Activated CD4-positive, CD25-positive, alpha-beta regulatory T cell treated with anti-CD3 and anti-CD28 coated beads, Interleukin-2, amount 50 U/mL, for 16 hours (primary cell): ENCODE data around the gene PIK3CB.
"Not testable (repeated sequence)": the region's sequence is repeated elsewhere in the genome, so short reads cannot be mapped to it uniquely, and the experiment has no call there.

Experiments
- DNase-seq: peaks from one replicate; pipeline ENCODE4 v3.0.0-alpha.2; 2020; ENCODE audit warnings: low read depth, low spot score

The PIK3CB gene

DNA sequence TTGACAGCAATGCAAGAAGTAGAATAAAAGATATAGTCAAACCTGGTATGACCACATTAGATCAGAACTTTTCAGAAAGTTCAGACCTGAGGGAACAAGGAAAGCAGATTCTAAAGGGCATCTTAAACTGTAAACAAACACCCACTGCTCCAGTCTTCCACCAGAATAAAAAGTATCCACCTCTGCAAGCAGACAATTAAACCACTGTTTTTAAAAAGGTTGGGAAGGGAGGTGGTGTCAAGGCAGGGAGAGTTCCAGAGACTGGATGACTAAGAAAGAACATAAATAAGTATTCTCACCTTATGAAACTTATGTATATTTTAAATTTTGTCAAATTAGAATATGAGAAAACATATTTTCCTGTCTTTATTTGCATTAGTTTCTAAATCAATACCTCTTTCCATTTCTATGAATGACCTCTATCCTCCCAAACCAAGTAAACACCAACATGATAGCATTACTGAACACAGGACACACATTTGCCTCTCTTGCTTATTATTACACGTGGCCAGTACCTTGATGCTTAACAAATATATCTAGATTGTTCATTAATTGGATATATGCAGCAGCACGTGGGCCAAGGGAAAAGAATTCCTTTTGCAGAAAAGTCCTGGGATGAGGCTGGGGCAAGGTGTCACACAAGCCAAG, 31.6 kb downstream of the PIK3CB start:
- no peak for DNase-seq

DNA sequence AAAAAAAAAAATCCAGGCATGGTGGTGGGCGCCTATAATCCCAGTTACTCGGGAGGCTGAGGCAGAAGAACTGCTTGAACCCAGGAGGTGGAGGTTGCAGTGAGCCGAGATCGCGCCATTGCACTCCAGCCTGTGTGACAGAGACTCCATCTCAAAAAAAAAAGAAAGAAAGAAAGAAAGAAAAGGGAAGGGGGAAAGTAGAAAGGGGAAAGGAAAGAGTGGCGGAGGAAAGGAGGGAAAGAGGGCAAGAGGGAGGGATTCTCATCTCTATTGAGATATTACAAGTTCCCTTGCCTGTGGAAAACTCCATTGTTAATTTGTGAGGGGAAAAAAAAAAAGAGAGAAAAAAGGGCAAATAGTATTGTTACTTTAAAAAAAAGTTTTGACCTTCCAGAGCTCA, 32.5 kb downstream of the PIK3CB start:
- DNase-seq, result not testable (repeated sequence)

DNA sequence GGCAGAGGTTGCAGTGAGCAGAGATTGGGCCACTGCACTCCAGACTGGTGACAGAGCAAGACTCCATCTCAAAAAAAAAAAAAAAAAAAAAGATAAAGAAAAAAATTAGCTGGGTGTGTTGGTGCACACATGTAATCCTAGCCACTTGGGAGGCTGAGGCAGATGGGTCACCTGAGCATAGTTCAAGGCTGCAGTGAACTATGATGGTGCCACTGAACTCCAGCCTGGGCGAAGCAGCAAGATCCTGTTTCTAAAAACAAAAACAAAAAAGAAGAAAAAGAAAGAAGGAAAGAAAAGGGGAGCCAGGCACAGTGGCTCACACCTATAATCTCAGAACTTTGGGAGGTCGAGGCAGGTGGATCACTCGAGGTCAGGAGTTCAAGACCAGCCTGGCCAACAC, 32.9 kb downstream of the PIK3CB start:
- DNase-seq, result no peak

DNA sequence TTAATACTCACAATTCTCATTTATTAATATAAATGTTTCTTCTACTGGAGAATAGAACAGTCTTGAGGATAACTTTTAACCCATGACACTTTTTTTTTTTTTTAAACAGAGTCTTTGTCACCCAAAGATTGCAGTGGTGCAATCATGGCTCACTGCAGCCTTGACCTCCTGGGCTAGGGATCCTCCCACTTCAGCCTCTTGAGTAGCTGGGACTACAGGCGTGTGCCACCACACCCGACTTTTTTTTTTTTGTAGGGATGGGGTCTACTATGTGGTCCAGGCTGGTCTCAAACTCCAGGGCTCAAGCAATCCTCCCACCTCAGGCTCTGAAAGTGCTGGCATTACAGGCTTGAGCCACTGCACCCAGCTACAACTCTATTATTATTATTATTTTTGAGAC, 34.5 kb downstream of the PIK3CB start:
- no peak for DNase-seq

DNA sequence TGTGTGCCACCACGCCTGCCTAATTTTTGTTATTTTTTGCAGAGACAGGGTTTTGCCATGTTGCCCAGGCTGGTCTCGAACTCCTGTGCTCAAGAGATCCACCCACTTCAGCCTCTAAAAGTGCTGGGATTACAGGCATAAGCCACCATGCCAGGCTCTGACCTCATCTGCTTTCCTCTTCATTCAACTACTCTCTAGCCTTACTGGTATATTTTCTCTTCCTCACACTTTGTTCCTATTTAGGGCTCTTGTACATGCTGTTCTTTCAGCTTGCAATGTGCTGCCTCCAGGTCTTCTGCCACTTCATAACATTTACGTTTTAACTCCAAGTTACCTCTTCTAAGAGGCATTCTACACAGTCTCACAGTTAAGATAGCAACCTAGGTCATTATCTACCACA, 34.9 kb downstream of the PIK3CB start:
- no peak for DNase-seq

DNA sequence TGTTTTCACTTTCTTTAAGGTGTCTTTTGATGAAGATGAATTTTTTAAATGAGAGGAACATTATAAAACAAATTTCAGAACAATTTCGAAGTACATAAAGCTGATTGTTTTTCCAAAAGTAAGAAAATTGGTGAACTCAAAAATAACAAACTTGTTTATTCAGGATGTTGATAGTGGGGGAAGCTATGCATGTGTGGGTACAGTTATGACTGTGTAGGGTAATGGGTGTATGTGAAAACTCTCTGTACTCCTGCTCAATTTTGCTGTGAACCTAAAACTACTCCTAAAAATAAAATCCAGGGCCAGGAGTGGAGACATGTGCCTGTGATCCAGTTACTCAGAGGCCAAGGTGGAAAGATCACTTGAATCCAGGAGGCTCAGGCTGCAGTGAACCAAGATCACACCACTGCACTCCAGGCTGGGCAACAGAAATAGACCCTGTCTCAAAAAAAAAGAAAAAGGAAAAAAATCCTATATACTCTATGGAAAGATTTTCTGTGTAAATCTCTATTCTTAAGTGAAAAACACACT, 37.2 kb downstream of the PIK3CB start:
- no peak for DNase-seq

DNA sequence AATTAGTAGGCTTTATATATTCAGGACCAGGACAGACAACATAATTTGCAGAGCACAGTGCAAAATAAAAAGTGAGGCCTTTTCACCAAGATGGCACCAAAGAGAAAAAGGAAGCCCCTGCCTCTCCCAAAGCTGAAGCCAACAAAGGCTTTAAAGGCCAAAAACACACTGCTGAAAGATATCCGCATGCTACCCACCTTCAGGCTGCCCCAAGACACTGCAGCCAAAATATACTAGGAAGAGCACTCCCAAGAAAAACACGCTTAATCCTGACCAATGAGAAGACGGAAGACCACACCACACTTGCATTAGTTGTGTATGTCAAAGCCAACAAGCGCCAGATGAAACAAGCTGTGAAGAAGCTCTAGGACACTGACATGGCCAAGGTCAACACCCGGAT, 38.0 kb downstream of the PIK3CB start:
- DNase-seq, result no peak

DNA sequence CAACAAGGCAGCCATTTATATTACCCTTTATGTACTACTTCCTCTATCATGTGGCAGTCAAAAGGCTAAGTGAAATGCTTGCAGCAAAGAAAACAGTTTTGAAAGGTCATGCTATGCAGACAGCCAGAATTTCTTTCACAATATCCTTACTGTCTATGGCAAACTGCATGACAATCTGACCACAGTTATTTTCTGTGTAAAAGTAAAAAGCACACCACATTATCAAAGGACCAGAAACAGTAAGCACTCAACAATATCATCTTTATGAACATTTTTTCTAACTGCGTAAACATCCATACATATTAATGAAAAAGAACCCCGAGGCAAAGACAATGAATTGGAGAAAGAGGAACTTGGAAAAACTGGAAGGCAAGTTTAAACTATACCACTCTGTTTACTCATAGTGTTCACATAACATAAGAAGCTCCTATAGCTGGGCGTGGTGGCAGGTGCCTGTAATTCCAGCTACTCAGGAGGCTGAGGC, 47.9 kb downstream of the PIK3CB start:
- no peak for DNase-seq

DNA sequence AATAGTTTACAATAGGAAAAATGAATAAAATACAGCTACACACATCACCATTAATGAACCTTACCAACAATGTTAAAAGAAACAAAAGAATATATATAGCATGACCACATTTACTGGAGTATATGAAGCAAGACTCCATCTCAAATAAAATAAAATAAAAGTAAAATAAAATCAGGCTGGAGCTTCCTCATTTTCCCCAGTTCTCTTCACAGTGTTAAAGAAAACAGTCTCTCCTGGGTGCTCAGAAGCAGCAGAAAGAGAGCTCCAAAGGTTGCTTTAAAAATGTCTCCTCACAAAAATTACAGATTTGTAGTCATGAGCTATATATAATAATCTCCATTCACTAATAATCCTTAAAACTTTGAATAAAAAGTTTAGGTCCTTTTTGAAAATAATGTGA, 48.8 kb downstream of the PIK3CB start:
- no peak for DNase-seq

DNA sequence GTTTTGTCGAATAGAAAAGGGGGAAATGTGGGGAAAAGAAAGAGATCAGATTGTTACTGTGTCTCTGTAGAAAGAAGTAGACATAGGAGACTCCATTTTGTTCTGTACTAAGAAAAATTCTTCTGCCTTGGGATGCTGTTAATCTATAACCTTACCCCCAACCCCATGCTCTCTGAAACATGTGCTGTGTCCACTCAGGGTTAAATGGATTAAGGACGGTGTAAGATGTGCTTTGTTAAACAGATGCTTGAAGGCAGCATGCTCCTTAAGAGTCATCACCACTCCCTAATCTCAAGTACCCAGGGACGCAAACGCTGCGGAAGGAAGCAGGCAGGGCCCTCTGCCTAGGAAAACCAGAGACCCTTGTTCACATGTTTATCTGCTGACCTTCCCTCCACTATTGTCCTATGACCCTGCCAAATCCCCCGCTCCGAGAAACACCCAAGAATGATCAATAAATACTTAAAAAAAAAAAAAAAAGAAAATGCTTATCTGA, 49.3 kb downstream of the PIK3CB start:
- not testable (repeated sequence) for DNase-seq

DNA sequence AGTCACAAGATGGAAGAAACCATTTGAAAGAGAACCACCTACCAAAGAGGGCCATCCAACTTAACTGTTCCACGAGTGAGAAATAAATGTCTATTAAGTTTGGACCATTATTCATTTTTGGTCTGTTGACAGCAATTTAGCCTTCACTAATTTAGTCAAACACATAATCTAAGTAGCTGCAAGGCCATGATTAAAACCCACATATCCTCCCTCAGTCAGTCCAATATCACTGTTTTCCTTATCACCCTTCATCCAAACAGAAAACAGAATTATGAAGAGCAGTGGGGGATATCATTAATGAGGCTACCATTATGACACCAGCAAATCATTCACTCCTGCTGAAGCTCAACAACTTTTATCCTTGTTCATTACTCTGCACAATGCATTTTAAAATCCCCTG, 52.0 kb downstream of the PIK3CB start:
- DNase-seq, result no peak

DNA sequence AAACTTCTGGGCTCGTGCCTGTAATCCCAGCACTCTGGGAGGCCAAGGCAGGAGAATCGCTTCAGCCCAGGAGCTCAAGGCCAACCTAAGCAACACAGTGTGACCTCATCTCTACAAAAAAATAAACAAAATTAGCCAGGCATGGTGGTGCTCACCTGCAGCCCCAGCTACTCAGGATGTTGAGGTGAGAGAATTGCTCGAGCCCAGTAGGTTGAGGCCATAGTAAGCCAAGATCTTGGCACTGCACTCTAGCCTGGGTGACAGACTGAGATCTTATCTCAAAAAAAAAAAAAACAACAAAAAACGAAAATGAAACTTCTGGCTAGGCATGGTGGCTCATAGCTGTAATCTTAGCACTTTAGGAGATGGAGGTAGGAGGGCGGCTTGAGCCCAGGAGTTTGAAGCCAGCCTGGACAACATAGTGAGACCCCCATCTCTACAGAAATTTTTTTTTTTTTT, 53.7 kb downstream of the PIK3CB start:
- DNase-seq, result no peak

DNA sequence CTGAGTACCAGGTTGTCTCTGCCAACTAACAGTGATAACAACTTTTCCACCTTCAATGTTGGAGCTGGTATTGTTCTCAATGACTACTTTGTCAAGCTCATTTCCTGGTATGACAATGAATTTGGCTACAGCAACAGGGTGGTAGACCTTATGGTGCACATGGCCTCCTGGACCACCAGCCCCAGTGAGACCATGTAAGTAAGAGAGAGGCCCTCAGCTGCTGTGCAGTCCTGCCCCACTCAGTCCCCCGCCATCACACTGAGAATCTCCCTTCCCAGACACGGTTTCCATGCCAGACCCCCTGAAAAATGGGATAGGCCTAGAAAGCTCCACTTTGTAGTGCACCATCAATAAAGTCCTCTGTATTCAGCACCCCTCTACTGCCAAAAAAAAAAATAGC, 56.1 kb downstream of the PIK3CB start:
- no peak for DNase-seq

DNA sequence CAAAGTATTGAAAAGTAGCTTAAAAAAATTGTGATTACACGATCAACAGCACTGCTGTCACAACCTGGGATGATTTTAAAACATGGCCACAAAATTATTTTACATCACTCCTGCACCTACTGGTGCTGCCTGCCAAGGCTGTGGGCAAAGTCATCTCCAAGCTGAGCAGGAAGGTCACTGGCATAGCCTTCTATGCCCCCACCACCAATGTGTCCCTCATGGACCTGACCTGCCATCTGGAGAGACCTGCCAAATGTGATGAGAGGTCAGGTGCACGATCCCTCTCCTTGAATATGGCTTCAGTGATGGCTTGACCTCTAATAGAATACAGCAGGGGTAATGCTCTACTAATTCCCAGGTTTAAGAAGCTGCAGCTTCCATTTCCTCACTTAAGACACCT, 57.8 kb downstream of the PIK3CB start:
- DNase-seq, result no peak

DNA sequence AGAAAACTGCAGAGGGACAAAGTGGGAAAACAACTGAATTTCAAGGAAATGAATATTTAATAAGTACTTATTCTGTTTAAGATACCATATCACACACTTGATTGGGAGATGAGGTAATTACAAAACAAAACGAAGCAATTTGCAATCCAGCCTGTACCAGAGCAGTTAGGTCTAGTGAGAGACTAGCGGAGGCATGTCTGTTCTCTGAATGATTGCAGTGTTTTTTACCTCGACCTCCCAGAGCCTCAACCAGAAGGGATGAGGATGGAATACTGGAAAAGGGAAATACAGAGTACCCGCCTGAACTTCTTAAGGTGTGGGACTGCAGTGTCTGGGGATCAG, 59.5 kb downstream of the PIK3CB start:
- no peak for DNase-seq

DNA sequence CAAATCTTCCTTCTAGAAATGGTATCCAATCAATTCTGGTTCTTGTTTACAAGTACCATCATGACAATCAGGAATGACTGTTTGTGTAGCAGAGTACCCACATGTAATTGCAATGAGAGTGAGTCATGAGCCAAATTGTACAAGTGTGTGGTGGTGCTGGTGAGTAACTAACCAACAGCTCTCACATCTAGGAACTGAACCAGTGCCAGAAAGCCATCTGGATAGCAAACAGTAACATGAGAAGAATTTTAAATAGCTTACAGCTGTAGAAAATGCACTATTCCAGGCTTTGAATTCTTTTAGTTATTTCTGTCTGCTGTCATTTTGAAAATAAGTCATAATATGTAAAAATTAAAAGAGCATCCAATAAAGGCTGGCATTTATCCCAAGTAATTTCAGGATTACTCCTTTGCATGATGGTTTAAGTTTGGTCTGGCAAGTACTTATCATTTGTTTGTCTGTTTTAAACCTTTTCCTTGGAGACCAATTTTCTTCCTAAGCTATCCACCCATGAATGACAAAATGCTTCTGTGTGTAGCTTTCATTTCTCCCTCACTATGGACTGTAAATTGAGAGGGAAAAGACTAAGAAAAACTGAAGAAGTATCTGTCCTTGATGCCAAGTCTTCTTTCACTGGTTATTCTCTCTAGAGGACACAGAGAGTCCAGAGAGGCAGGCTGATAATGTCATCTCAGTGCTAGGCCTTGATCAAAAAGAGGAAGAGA, 60.0 kb downstream of the PIK3CB start:
- DNase-seq, result no peak

DNA sequence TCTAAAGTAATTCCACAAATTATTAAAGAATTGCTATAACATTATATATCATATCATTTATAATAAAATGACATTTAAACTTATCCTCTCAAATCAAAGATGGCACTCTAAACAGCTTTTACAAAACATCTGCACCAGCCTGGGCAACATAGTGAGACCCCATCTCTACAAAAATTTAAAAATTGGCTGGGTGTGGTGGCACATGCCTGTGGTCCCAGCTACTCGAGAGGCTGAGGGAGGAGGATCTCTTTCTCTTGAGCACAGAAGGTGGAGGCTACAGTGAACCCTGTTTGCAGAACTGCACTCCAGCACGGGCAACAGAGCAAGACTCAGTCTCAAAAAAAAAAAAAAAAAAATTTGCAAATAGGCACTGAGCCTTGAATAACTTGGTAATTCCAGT, 63.1 kb downstream of the PIK3CB start:
- no peak for DNase-seq

DNA sequence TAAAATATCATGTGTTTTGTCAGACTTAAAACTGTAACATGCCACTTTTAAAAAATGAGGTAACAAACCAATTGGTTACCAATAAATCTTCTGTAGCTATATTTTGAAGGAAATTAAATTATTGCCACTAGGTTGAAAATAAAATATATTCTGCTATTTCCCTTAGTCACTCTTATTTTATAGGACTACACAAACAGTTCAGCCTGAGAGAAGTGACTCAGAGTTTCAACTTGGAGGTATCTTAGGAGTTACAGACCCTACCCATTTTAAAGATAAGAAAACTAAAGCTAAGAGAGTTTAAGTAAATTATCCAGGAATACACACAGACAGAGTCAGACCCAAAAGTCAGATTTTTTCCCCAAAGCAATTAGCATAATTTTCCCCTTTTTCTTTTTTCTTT, 65.1 kb downstream of the PIK3CB start:
- DNase-seq, result no peak

DNA sequence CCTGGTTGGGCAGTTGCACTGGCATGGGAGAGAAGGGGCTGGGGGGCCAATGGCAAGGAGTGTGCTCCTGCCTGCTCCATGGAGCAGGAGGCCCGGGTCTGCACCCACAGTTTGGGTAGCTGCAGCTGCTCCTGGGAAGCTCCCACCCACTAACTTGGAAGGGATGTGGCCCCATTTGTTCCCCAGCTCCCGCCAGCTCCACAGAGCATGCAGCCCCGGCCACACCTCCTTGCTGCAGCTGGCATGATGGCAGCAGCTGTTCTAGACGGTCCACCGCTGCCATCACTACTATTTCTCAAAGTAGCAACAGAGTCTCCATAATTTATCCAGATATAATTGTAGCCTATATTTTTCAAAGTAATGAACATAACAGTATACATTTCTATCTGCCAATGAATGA, 65.8 kb downstream of the PIK3CB start:
- no peak for DNase-seq

DNA sequence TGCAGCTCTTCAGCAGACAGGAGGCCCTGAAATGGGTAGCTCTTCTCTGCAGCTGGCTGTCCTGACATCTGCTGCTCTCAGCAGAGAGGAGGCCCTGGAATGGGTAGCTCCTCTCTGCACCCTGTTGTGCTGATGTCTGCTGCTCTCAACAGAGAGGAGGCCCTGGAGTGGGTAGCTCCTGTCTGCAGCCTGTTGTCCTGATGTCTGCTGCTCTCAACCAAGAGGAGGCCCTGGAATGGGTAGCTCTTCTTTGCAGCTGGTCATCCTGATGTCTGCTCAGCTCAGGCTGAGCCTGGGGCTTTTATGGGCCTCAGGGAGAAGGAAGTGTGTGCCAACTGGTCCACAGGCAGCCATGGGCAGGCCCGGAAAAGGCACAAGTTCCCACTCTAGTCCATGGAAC, 66.6 kb downstream of the PIK3CB start:
- no peak for DNase-seq

DNA sequence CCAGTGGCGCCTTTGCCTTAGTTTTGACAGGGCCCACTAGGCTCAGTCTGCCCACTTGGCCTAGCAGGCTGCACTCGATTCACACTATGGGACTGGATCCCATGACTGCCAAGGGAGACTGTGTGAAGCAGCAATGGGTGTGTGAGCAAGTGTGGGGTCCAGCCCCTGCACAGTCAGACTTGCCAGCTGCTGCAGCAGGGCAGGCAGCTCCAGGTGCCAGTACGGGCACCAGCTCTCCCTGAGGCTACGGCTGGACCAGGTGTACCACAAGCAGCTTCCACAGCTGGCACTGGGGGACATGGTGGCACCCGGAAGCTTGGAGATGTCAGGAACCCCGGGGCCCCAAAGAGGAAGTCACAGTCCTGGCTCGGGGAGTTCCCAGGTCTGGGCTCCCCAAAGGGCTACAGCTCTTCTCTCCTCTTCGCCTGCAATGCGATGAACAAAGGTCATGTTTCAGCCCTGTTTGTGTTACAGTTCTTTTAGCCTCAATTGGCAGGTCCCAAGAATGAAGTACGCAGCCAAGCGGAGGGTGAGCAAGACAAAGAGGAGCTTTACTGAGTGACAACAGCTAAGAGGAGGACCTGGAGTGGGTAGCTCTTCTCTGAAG, 67.1 kb downstream of the PIK3CB start:
- DNase-seq, result no peak

DNA sequence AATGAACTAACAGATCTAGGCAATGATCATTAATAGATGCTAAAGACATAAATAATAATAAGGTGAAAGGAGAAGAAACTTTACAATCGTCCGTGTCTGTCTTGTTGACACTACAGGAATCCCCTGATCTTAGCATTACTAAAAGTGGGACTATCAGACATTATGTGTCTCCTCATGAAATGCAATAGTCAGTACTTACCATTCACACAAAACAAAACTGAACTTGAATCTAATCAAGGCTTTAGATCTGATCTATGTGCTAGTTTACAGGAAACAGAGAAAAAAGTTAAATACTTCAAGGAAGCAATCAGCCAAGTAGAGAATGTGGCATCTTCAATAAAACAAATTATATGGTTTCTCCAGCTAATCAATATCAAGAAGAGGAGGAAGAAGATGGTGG, 73.7 kb downstream of the PIK3CB start:
- no peak for DNase-seq

DNA sequence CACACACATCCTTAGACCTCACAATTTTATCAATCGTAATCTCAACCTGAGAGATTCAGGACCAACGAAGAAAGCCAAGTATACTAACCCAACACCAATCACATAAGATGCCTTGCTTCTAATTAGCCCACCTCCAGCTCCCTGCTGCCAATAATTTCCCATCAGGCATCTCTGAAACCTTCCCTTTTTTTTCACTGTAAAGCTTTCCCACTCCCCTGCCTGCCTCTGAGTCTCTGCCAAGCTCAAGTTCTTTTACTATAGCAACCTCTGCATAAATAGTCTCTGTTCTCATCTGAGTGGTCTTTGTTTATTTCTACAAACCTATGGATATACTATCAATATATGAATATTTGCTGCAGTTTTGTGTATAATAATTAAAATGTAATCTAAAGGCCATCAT, 86.5 kb downstream of the PIK3CB start:
- DNase-seq, result no peak
